ENCODE data around the gene BNIP2.
A peak's percentile ranks its signal among the peaks of the same experiment; 100 is the strongest.

- peak in 1 of 4 experiments; percentile 2 for TF ChIP-seq CTCF (IDR thresholded peaks at IDR 0.05)
- TF ChIP-seq POLR2A (IDR thresholded peaks at IDR 0.05): no peak
Observed at GRCh38 chr15:59725151-59725486, 36.0 kb upstream of the BNIP2 start.

Data from uterus (tissue), 2 donors.